ENCODE results near the gene DISC1. TPM values are rescaled to one million over a fixed set of nuclear protein-coding genes. Genes with fewer than 3 reads are reported as not detected.
A peak's percentile ranks its signal among the peaks of the same experiment; 100 is the strongest.

DISC1 gene
- total RNA-seq, 2 donors from 2014 or later: 8.0 to 9.4 TPM

DNA sequence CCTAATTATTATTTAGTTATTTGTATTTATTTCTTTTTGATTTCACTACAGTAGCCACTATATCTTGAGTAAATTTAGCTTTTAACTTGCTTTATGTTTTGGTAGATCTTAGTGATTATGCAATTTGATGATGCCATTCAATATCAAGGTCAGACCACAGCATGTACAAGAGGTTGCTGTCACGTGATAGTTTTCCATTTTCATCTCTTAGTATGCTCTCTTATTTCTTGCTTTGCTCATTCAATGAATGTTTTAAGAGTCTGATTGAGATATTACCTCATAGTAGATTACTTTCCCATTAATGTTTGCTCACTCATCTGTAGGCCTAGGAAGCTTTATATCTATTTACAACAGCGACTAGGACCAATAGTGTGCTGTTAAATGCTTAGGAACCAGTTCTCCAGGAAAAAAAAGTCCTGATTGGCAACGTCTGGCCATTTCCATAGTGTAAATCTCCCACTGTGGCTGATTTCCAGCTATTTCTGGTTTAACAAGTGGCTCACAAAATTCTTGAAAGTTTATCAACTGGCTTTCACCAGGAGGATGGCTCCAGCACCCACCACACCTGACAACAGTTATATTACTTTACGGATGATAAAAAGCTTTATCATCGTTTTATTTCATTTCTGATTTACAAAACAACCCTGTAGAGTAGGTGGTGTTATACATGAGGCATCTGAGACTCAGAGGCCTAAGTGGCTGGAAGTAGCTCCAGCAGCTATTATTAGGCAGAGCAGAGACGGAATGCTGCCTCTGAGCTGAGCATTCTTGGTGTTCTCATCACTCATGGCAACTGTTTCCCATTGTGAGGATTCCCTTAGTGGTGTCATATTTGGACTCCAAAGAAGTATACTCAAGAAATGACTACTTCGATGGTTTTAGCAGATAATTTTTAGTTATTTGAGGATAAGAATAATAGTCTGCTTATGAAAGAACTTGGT, 235.2 kb downstream of the DISC1 start:
- Histone ChIP-seq H3K9ac (ENCODE audit: extremely low read depth, low read length, poor library complexity, severe bottlenecking) (no peak overlapping the region), H3K36me3 (ENCODE audit: control insufficient read depth, insufficient read depth, low read length) (no peaks in the 10 kb centered on the region), H3K4me3 (ENCODE audit: low read length) (no peak overlapping the region), H3K27me3 (ENCODE audit: control insufficient read depth, insufficient read depth, low read length, poor library complexity, severe bottlenecking) (no peaks in the 10 kb centered on the region), H3K9me3 (ENCODE audit: control insufficient read depth, low read length) (no peaks in the 10 kb centered on the region), H3K27ac (ENCODE audit: low read depth, low read length) (peak overlapping the region; percentile 79), H3K4me1 (ENCODE audit: control insufficient read depth, insufficient read depth, low read length) (peaks cover 7% of the 10 kb centered on the region)
- no peak overlapping the region for H3K4me3 Mint-ChIP-seq
- H3K27ac Mint-ChIP-seq: no peak overlapping the region
- H3K27me3 Mint-ChIP-seq (ENCODE audit: insufficient read depth): no peaks in the 10 kb centered on the region
- peaks cover 10% of the 10 kb centered on the region for H3K4me1 Mint-ChIP-seq
- no peak for DNase-seq
- no peaks in the 10 kb centered on the region for H3K36me3 Mint-ChIP-seq (ENCODE audit: low read depth)
- TF ChIP-seq, protein P1, sequence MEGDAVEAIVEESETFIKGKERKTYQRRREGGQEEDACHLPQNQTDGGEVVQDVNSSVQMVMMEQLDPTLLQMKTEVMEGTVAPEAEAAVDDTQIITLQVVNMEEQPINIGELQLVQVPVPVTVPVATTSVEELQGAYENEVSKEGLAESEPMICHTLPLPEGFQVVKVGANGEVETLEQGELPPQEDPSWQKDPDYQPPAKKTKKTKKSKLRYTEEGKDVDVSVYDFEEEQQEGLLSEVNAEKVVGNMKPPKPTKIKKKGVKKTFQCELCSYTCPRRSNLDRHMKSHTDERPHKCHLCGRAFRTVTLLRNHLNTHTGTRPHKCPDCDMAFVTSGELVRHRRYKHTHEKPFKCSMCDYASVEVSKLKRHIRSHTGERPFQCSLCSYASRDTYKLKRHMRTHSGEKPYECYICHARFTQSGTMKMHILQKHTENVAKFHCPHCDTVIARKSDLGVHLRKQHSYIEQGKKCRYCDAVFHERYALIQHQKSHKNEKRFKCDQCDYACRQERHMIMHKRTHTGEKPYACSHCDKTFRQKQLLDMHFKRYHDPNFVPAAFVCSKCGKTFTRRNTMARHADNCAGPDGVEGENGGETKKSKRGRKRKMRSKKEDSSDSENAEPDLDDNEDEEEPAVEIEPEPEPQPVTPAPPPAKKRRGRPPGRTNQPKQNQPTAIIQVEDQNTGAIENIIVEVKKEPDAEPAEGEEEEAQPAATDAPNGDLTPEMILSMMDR (conservative IDR thresholded peaks at IDR 0.05): no peak
- H3K9me3 Mint-ChIP-seq: no peaks in the 10 kb centered on the region
- WGBS, 2 experiments (ENCODE audit: insufficient coverage in 1 of 2, insufficient read length in 1 of 2): 60 to 89% methylated on average over 3 to 7 of the region's 7 CpGs

DNA sequence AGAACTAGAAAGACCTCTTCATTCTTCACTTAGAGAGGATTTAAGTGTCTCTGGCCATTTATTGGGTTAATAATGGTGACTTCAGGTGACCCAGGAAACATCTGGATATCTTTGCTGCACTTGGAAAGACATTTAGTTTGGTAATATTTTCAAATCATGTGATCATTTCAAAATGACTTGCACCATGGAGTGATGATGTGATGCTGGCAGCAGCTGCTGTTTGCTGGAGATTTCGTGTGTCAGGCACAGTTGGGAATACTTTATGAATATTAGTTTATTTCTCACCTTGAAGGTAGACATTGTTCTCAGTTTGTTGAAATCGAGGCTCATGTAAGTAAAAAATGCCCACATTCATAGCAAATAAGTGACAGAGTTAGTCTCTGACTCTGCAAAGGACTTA, 236.0 kb downstream of the DISC1 start:
- peaks cover 10% of the 10 kb centered on the region for H3K4me1 Mint-ChIP-seq
- no peaks in the 10 kb centered on the region for H3K9me3 Mint-ChIP-seq
- DNase-seq: no peak
- Histone ChIP-seq H3K36me3 (ENCODE audit: control insufficient read depth, insufficient read depth, low read length) (no peaks in the 10 kb centered on the region), H3K4me3 (ENCODE audit: low read length) (no peak overlapping the region), H3K9ac (ENCODE audit: extremely low read depth, low read length, poor library complexity, severe bottlenecking) (no peak overlapping the region), H3K4me1 (ENCODE audit: control insufficient read depth, insufficient read depth, low read length) (peaks cover under 1% of the 10 kb centered on the region), H3K27me3 (ENCODE audit: control insufficient read depth, insufficient read depth, low read length, poor library complexity, severe bottlenecking) (no peaks in the 10 kb centered on the region), H3K27ac (ENCODE audit: low read depth, low read length) (no peak overlapping the region), H3K9me3 (ENCODE audit: control insufficient read depth, low read length) (no peaks in the 10 kb centered on the region)
- no peaks in the 10 kb centered on the region for H3K27me3 Mint-ChIP-seq (ENCODE audit: insufficient read depth)
- H3K27ac Mint-ChIP-seq: no peak overlapping the region
- no peak overlapping the region for H3K4me3 Mint-ChIP-seq
- H3K36me3 Mint-ChIP-seq (ENCODE audit: low read depth): no peaks in the 10 kb centered on the region
- TF ChIP-seq, protein P1 (conservative IDR thresholded peaks at IDR 0.05): no peak
- WGBS, 2 experiments (ENCODE audit: insufficient coverage in 1 of 2, insufficient read length in 1 of 2): 88 to 100% methylated on average over 1 to 2 of the region's 2 CpGs

DNA sequence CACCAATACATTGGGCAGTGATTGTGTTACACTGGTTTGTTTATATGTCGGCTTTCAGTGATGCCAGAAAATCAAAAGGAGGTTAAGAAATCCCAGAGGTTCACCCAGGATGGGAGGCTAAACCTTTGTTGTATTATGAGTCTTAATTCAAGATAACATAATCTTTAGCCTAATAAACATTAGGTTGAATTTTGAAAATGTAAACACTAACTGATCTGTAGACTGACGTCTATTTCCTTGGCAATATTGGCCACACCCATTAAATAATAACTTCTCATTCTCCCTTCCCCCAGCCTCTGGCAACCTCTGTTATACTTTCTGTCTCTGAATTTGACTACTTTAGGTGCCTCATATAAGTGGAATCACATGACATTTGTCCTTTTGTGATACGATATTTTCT, 238.7 kb downstream of the DISC1 start:
- H3K4me1 Mint-ChIP-seq: peaks cover 15% of the 10 kb centered on the region
- WGBS, 2 experiments (ENCODE audit: insufficient coverage in 1 of 2, insufficient read length in 1 of 2): 86 to 97% methylated on average over 2 to 3 of the region's 3 CpGs
- Histone ChIP-seq H3K4me1 (ENCODE audit: control insufficient read depth, insufficient read depth, low read length) (no peaks in the 10 kb centered on the region), H3K4me3 (ENCODE audit: low read length) (no peak overlapping the region), H3K27me3 (ENCODE audit: control insufficient read depth, insufficient read depth, low read length, poor library complexity, severe bottlenecking) (no peaks in the 10 kb centered on the region), H3K9ac (ENCODE audit: extremely low read depth, low read length, poor library complexity, severe bottlenecking) (no peak overlapping the region), H3K36me3 (ENCODE audit: control insufficient read depth, insufficient read depth, low read length) (no peaks in the 10 kb centered on the region), H3K9me3 (ENCODE audit: control insufficient read depth, low read length) (no peaks in the 10 kb centered on the region), H3K27ac (ENCODE audit: low read depth, low read length) (no peak overlapping the region)
- no peaks in the 10 kb centered on the region for H3K36me3 Mint-ChIP-seq (ENCODE audit: low read depth)
- no peaks in the 10 kb centered on the region for H3K27me3 Mint-ChIP-seq (ENCODE audit: insufficient read depth)
- H3K9me3 Mint-ChIP-seq: no peaks in the 10 kb centered on the region
- TF ChIP-seq, protein P1 (conservative IDR thresholded peaks at IDR 0.05): no peak
- H3K4me3 Mint-ChIP-seq: no peak overlapping the region
- no peak overlapping the region for H3K27ac Mint-ChIP-seq
- DNase-seq: no peak
